ENCODE data around the gene TUBG2.
"Not testable (repeated sequence)": the region's sequence is repeated elsewhere in the genome, so short reads cannot be mapped to it uniquely, and the experiment has no call there.

The TUBG2 gene

GRCh38 chr17:42657824-42658588 lies 1.1 kb upstream of the TUBG2 start:
- peak overlapping the region; percentile 68 for H3K4me2 ChIP-seq (ENCODE audit: low read depth, low read length, poor library complexity, severe bottlenecking)
- H3K9ac ChIP-seq (ENCODE audit: low read depth, low read length, poor library complexity, severe bottlenecking) = no peak overlapping the region
- no peak overlapping the region for H2AFZ ChIP-seq (ENCODE audit: low read length)
- H4K20me1 ChIP-seq (ENCODE audit: insufficient read depth, low read length, poor library complexity, severe bottlenecking) = no peaks in the 10 kb centered on the region
- H3K9me2 ChIP-seq (replicated peaks; ENCODE audit: low read depth, low read length) = no peaks in the 10 kb centered on the region
- no peak overlapping the region for H3K4me3 ChIP-seq (ENCODE audit: low read length, poor library complexity, severe bottlenecking)
- H3K9me3 ChIP-seq (ENCODE audit: insufficient read depth, low read depth, low read length) = no peaks in the 10 kb centered on the region
- TF ChIP-seq CTCF (conservative IDR thresholded peaks at IDR 0.05; ENCODE audit: low read length) = no peak
- TF ChIP-seq EZH2phosphoT487 (IDR thresholded peaks at IDR 0.05; ENCODE audit: borderline replicate concordance) = no peak
- H3K79me2 ChIP-seq (ENCODE audit: insufficient read depth, low read length) = peaks cover 3% of the 10 kb centered on the region; the same call in 1 of the 2 replicates
- H3K4me1 ChIP-seq (ENCODE audit: insufficient read depth, low read length, poor library complexity, severe bottlenecking) = peaks cover 13% of the 10 kb centered on the region
- no peaks in the 10 kb centered on the region for H3F3A ChIP-seq (ENCODE audit: low read depth)
- no peaks in the 10 kb centered on the region for H3K36me3 ChIP-seq (ENCODE audit: insufficient read depth, low read length)
- no peaks in the 10 kb centered on the region for H3K27me3 ChIP-seq (ENCODE audit: insufficient read depth, low read length, poor library complexity, severe bottlenecking)

GRCh38 chr17:42659932-42660274 lies 819 bp downstream of the TUBG2 start:
- H3K79me2 ChIP-seq (ENCODE audit: insufficient read depth, low read length); H3K9me3 ChIP-seq (ENCODE audit: insufficient read depth, low read depth, low read length); H3K36me3 ChIP-seq (ENCODE audit: insufficient read depth, low read length); H4K20me1 ChIP-seq (ENCODE audit: insufficient read depth, low read length, poor library complexity, severe bottlenecking); H3K9me2 ChIP-seq (replicated peaks; ENCODE audit: low read depth, low read length); H3F3A ChIP-seq (ENCODE audit: low read depth); H3K27me3 ChIP-seq (ENCODE audit: insufficient read depth, low read length, poor library complexity, severe bottlenecking); H2AFZ ChIP-seq (ENCODE audit: low read length): not testable (repeated sequence)
- H3K4me2 ChIP-seq (ENCODE audit: low read depth, low read length, poor library complexity, severe bottlenecking) = peak overlapping the region; percentile 68
- peak overlapping the region; percentile 75 for H3K4me3 ChIP-seq (ENCODE audit: low read length, poor library complexity, severe bottlenecking)
- H3K9ac ChIP-seq (ENCODE audit: low read depth, low read length, poor library complexity, severe bottlenecking) = peak overlapping the region; percentile 73
- peaks cover 13% of the 10 kb centered on the region for H3K4me1 ChIP-seq (ENCODE audit: insufficient read depth, low read length, poor library complexity, severe bottlenecking)

- no peaks in the 10 kb centered on the region for H3F3A ChIP-seq (ENCODE audit: low read depth)
- H3K9me2 ChIP-seq (replicated peaks; ENCODE audit: low read depth, low read length) = no peaks in the 10 kb centered on the region
- H2AFZ ChIP-seq (ENCODE audit: low read length) = no peak overlapping the region
- H3K4me2 ChIP-seq (ENCODE audit: low read depth, low read length, poor library complexity, severe bottlenecking) = peak overlapping the region; percentile 46
- TF ChIP-seq EZH2phosphoT487 (IDR thresholded peaks at IDR 0.05; ENCODE audit: borderline replicate concordance) (no peak), CTCF (conservative IDR thresholded peaks at IDR 0.05; ENCODE audit: low read length) (no peak)
- no peaks in the 10 kb centered on the region for H3K9me3 ChIP-seq (ENCODE audit: insufficient read depth, low read depth, low read length)
- H4K20me1 ChIP-seq (ENCODE audit: insufficient read depth, low read length, poor library complexity, severe bottlenecking) = no peaks in the 10 kb centered on the region
- no peaks in the 10 kb centered on the region for H3K36me3 ChIP-seq (ENCODE audit: insufficient read depth, low read length)
- peaks cover 3% of the 10 kb centered on the region; the same call in 1 of the 2 replicates for H3K79me2 ChIP-seq (ENCODE audit: insufficient read depth, low read length)
- H3K4me1 ChIP-seq (ENCODE audit: insufficient read depth, low read length, poor library complexity, severe bottlenecking) = peaks cover 13% of the 10 kb centered on the region
- H3K27me3 ChIP-seq (ENCODE audit: insufficient read depth, low read length, poor library complexity, severe bottlenecking) = no peaks in the 10 kb centered on the region
- no peak overlapping the region for H3K9ac ChIP-seq (ENCODE audit: low read depth, low read length, poor library complexity, severe bottlenecking)
- no peak overlapping the region for H3K4me3 ChIP-seq (ENCODE audit: low read length, poor library complexity, severe bottlenecking)
These were observed 1.7 kb downstream of the TUBG2 start for GRCh38 chr17:42660692-42661345.

Data from Loucy (cell line).